SK-N-SH (cell line): Measurements from ENCODE around the gene TMEM269. TPM values are rescaled to one million over a fixed set of nuclear protein-coding genes. Genes with fewer than 3 reads are reported as not detected.

Experiments used
- CTCF ChIA-PET: fragments of 300-600, 350-600 bp; formaldehyde crosslinking; extraction: SDS; loops from one replicate; lab custom pipeline; 2021; lab: Yijun Ruan, JAX
- POLR2A ChIA-PET: fragments of 350-600 bp; sonication (Branson Sonifier 250); formaldehyde crosslinking; extraction: SDS; loops from one replicate; lab custom pipeline; 2020; ENCODE audit warnings: antibody characterized with exemption, inconsistent platforms; lab: Yijun Ruan, JAX
- DNase-seq: peaks from one replicate; pipeline ENCODE4 v3.0.0; 2012
- H2AFZ ChIP-seq: fragments of 200-600 bp; sonication (generic); 2 replicates; pipeline ENCODE4 v1.8.1; 2016; ENCODE audit warnings: antibody characterized with exemption, mild to moderate bottlenecking, low read depth
- H3F3A ChIP-seq: fragments of 200-600 bp; sonication (generic); replicated peaks from 2 replicates; pipeline ENCODE3; 2016; ENCODE audit warnings: antibody characterized with exemption, mild to moderate bottlenecking; ENCODE audit not compliant: insufficient read depth
- H3K27ac ChIP-seq, 2 experiments: fragments of 200-500 bp in 1 of 2; fragments of 200-600 bp in 1 of 2; sonication (Bioruptor generic) in 1 of 2; sonication (generic), shearing (Covaris generic) in 1 of 2; 2 replicates each; pipeline versions ENCODE4 v1.5.1 to v1.6.1; 2014 to 2016; ENCODE audit warnings: low read depth in 2 of 2, inconsistent platforms in 1 of 2, low read length in 1 of 2, mild to moderate bottlenecking in 1 of 2, mixed read lengths in 1 of 2
- H3K27me3 ChIP-seq: fragments of 200-600 bp; sonication (generic), shearing (Covaris generic); 2 replicates; pipeline ENCODE4 v1.6.1; 2016; ENCODE audit warnings: mixed run types; ENCODE audit not compliant: insufficient read depth
- H3K36me3 ChIP-seq, 2 experiments: fragments of 200-500 bp in 1 of 2; fragments of 200-600 bp in 1 of 2; sonication (Bioruptor generic) in 1 of 2; sonication (generic) in 1 of 2; replicated peaks in 1 of 2; 2 replicates each; pipeline versions ENCODE3 to v1.5.1; 2014 to 2016; ENCODE audit warnings: low read length in 1 of 2, mild to moderate bottlenecking in 1 of 2; ENCODE audit not compliant: insufficient read depth in 2 of 2, control insufficient read depth in 1 of 2
- H3K4me1 ChIP-seq, 2 experiments: fragments of 200-500 bp in 1 of 2; fragments of 200-600 bp in 1 of 2; sonication (Bioruptor generic) in 1 of 2; sonication (generic), shearing (Covaris generic) in 1 of 2; 2 replicates each; pipeline versions ENCODE4 v1.5.1 to v1.6.1; 2014 to 2016; ENCODE audit warnings: low read depth in 1 of 2, low read length in 1 of 2, mixed run types in 1 of 2; ENCODE audit not compliant: insufficient read depth in 2 of 2, control insufficient read depth in 1 of 2
- H3K4me2 ChIP-seq: fragments of 200-600 bp; sonication (generic), shearing (Covaris generic); 2 replicates; pipeline ENCODE4 v1.6.1; 2017; ENCODE audit warnings: mixed run types
- H3K4me3 ChIP-seq, 2 experiments: fragments of 200-500 bp in 1 of 2; fragments of 200-600 bp in 1 of 2; sonication (Bioruptor generic) in 1 of 2; sonication (generic), shearing (Covaris generic) in 1 of 2; 2 replicates each; pipeline versions ENCODE4 v1.5.1 to v1.8.1; 2014 to 2016; ENCODE audit warnings: low read depth in 2 of 2, inconsistent platforms in 1 of 2, low read length in 1 of 2, mild to moderate bottlenecking in 1 of 2, mixed read lengths in 1 of 2, moderate library complexity in 1 of 2
- H3K79me2 ChIP-seq: fragments of 200-600 bp; sonication (generic); 2 replicates; pipeline ENCODE4 v1.8.1; 2017; ENCODE audit warnings: mild to moderate bottlenecking; ENCODE audit not compliant: insufficient read depth
- H3K9ac ChIP-seq: fragments of 200-600 bp; sonication (generic); 2 replicates; pipeline ENCODE4 v1.6.1; 2017; ENCODE audit warnings: mixed run types
- H3K9me2 ChIP-seq: fragments of 200-600 bp; sonication (generic); 2 replicates; pipeline ENCODE4 v1.6.1; 2017; ENCODE audit warnings: mixed run types
- H3K9me3 ChIP-seq: fragments of 200-600 bp; sonication (generic); 2 replicates; pipeline ENCODE4 v1.6.1; 2017; ENCODE audit warnings: mixed run types, mild to moderate bottlenecking, moderate library complexity
- H4K20me1 ChIP-seq: fragments of 200-600 bp; sonication (generic); 2 replicates; pipeline ENCODE4 v1.6.1; 2017; ENCODE audit warnings: mild to moderate bottlenecking, mixed run types; ENCODE audit not compliant: insufficient read depth
- EP300 ChIP-seq, 2 experiments: IDR thresholded peaks; 2 replicates each; pipeline versions ENCODE4 v1.4.0 to v1.6.1; 2012; ENCODE audit warnings: borderline replicate concordance in 1 of 2, low read depth in 1 of 2, low read length in 1 of 2
- EZH2phosphoT487 ChIP-seq: fragments of 200-600 bp; sonication (generic); IDR thresholded peaks from 2 replicates; pipeline ENCODE4 v1.6.1; 2017; ENCODE audit warnings: low read depth, mixed run types, mild to moderate bottlenecking, antibody characterized with exemption, moderate library complexity, borderline replicate concordance
- FOXJ3 ChIP-seq: sonication (generic); formaldehyde crosslinking; IDR thresholded peaks from 2 replicates; pipeline ENCODE4 v1.5.1; 2020; ENCODE audit warnings: mild to moderate bottlenecking, missing genetic modification reagents
- GATA2 ChIP-seq: sonication (generic); formaldehyde crosslinking; IDR thresholded peaks from 2 replicates; pipeline ENCODE4 v1.5.0; 2020; ENCODE audit warnings: mild to moderate bottlenecking, missing genetic modification reagents
- IRF3 ChIP-seq: fragments of 150-350 bp; IDR thresholded peaks from 2 replicates; pipeline ENCODE4 v1.6.1; 2016; ENCODE audit warnings: mild to moderate bottlenecking, low read depth, low read length
- MEF2A ChIP-seq: IDR thresholded peaks from 2 replicates; pipeline ENCODE4 v1.4.0; 2012; ENCODE audit warnings: low read depth, borderline replicate concordance
- MXI1 ChIP-seq: IDR thresholded peaks from 2 replicates; pipeline ENCODE4 v1.6.1; 2012; ENCODE audit warnings: mild to moderate bottlenecking, low read depth, low read length, improper control_type of control experiment
- PBX3 ChIP-seq: IDR thresholded peaks from 2 replicates; pipeline ENCODE4; 2012
- POLR2AphosphoS5 ChIP-seq: IDR thresholded peaks from 2 replicates; pipeline ENCODE4 v1.6.1; 2012; ENCODE audit warnings: low read depth, low read length
- REST ChIP-seq: IDR thresholded peaks from 2 replicates; pipeline ENCODE4 v1.6.1; 2012; ENCODE audit warnings: mild to moderate bottlenecking, low read depth, low read length, moderate library complexity
- RXRA ChIP-seq: IDR thresholded peaks from 2 replicates; pipeline ENCODE4 v1.4.0; 2012; ENCODE audit warnings: low read depth, mild to moderate bottlenecking, borderline replicate concordance
- SIN3A ChIP-seq: IDR thresholded peaks from 2 replicates; pipeline ENCODE4 v1.6.1; 2012; ENCODE audit warnings: low read depth, mild to moderate bottlenecking, low read length, moderate library complexity, borderline replicate concordance
- SMC3 ChIP-seq: IDR thresholded peaks from 2 replicates; pipeline ENCODE4 v1.6.1; 2012; ENCODE audit warnings: low read depth, low read length, improper control_type of control experiment
- TCF12 ChIP-seq: IDR thresholded peaks from 2 replicates; pipeline ENCODE4 v1.4.0; 2012
- USF1 ChIP-seq: IDR thresholded peaks from 2 replicates; pipeline ENCODE4 v1.4.0; 2012; ENCODE audit warnings: low read depth, borderline replicate concordance
- USF2 ChIP-seq: fragments of 150-350 bp; IDR thresholded peaks from 2 replicates; pipeline ENCODE4 v1.6.1; 2017; ENCODE audit warnings: antibody characterized with exemption, low read length, low read depth, borderline replicate concordance
- YY1 ChIP-seq: IDR thresholded peaks from 2 replicates; pipeline ENCODE4 v1.4.0; 2012; ENCODE audit warnings: low read depth, mild to moderate bottlenecking
- WGBS: methylation state at CpG from one replicate; pipeline ENCODE4 v1.1.6; 2017; ENCODE audit warnings: low lambda C conversion rate; 5-methylcytosine and 5-hydroxymethylcytosine counted together
- polyA plus RNA-seq, 3 experiments: library from polyadenylated mRNA; depleted of rRNA; stranded (reverse); fragments of >200 nt; gene quantifications; 2 replicates each; pipeline ENCODE4 v1.2.3, GENCODE V29; 2012

The TMEM269 gene
- polyA plus RNA-seq, 1 of the 3 experiments (the other 2 are of a cell fraction) = 0.05 TPM

- Histone ChIP-seq H3K9me2 (no peaks in the 10 kb centered on the region), H3F3A (no peaks in the 10 kb centered on the region), H4K20me1 (no peaks in the 10 kb centered on the region), H3K9ac (no peak overlapping the region), H3K36me3 (peaks cover 0 to 4% of the 10 kb centered on the region in 2 experiments), H3K27ac (no peak overlapping the region), H2AFZ (no peak overlapping the region), H3K4me3 (no peak overlapping the region), H3K4me1 (peaks cover 0 to 6% of the 10 kb centered on the region in 2 experiments; a peak in 1 of 4 replicates), H3K9me3 (no peaks in the 10 kb centered on the region), H3K4me2 (no peak overlapping the region), H3K79me2 (no peaks in the 10 kb centered on the region), H3K27me3 (no peaks in the 10 kb centered on the region)
- no peak for DNase-seq
- CTCF ChIA-PET = interaction anchor here (1.6 kb wide), 1 partner anchor 240 kb away, joined by 4 read pairs; no protein-coding TSS in a partner anchor
- TF ChIP-seq USF2 (no peak), EP300 (IDR thresholded peaks at IDR 0.05; ENCODE audit: borderline replicate concordance in 1 of 2, low read depth in 1 of 2, low read length in 1 of 2) (no peak), MXI1 (no peak), EZH2phosphoT487 (no peak), SMC3 (no peak)
- WGBS = 89% methylated on average over 4 of the region's 4 CpGs
- POLR2A ChIA-PET = interaction anchor here (1.1 to 5.4 kb wide), 2 partner anchors 12 to 16 kb away, joined by 3 to 26 read pairs; partner anchors contain the start of genes SVBP and ZNF691
Measured at GRCh38 chr1:42833981-42834380, 49.2 kb downstream of the TMEM269 start.

- POLR2A ChIA-PET = interaction anchor here (0.6 to 5.4 kb wide), 4 partner anchors 11 to 57 kb away, joined by 3 to 26 read pairs (median 3); partner anchors contain the start of genes SVBP and ZNF691
- peak; percentile 28 for DNase-seq
- CTCF ChIA-PET = interaction anchor here (1.6 kb wide), 1 partner anchor 239 kb away, joined by 4 read pairs; no protein-coding TSS in a partner anchor
- TF ChIP-seq MXI1 = no peak
- TF ChIP-seq PBX3 = no peak
- no peak for TF ChIP-seq TCF12
- no peak for TF ChIP-seq SMC3
- TF ChIP-seq FOXJ3 = no peak
- TF ChIP-seq GATA2 = no peak
- no peak for TF ChIP-seq USF1
- no peak for TF ChIP-seq REST
- TF ChIP-seq MEF2A = no peak
- no peak for TF ChIP-seq POLR2AphosphoS5
- no peak for TF ChIP-seq SIN3A
- no peak for TF ChIP-seq YY1
- TF ChIP-seq RXRA = no peak
- TF ChIP-seq IRF3 = no peak
- no peak for TF ChIP-seq EP300 (IDR thresholded peaks at IDR 0.05; ENCODE audit: borderline replicate concordance in 1 of 2, low read depth in 1 of 2, low read length in 1 of 2)
- TF ChIP-seq USF2 = no peak
Measured at GRCh38 chr1:42834803-42835202, 50.0 kb downstream of the TMEM269 start.

More at GRCh38 chr1:42834803-42835202, 50.0 kb downstream of the TMEM269 start:
- H4K20me1 ChIP-seq = no peaks in the 10 kb centered on the region
- no peak overlapping the region for H3K9ac ChIP-seq
- no peak overlapping the region for H3K27ac ChIP-seq
- no peak overlapping the region for H2AFZ ChIP-seq
- H3K9me3 ChIP-seq = no peaks in the 10 kb centered on the region
- H3F3A ChIP-seq = no peaks in the 10 kb centered on the region
- no peak overlapping the region for H3K4me2 ChIP-seq
- no peaks in the 10 kb centered on the region for H3K27me3 ChIP-seq
- peaks cover 0 to 6% of the 10 kb centered on the region in 2 experiments; a peak in 1 of 4 replicates for H3K4me1 ChIP-seq
- WGBS = 62% methylated on average over 4 of the region's 5 CpGs
- H3K9me2 ChIP-seq = no peaks in the 10 kb centered on the region
- peaks cover 0 to 4% of the 10 kb centered on the region in 2 experiments for H3K36me3 ChIP-seq
- H3K4me3 ChIP-seq = no peak overlapping the region
- no peaks in the 10 kb centered on the region for H3K79me2 ChIP-seq
